Epithelial cell of prostate (primary cell): ENCODE data around the gene ZNF281.
"Not testable (repeated sequence)": the region's sequence is repeated elsewhere in the genome, so short reads cannot be mapped to it uniquely, and the experiment has no call there.

Source experiments
- DNase-seq: peaks from one replicate; pipeline ENCODE4 v3.0.0-alpha.2; 2011; ENCODE audit warnings: low read depth, low spot score
- H3K27ac ChIP-seq: fragments of 450-650 bp; 2 replicates; pipeline ENCODE4 v1.5.1; 2017; ENCODE audit warnings: mild to moderate bottlenecking

Gene ZNF281

GRCh38 chr1:200366577-200367253, 43.1 kb downstream of the ZNF281 start:
- no peak overlapping the region for H3K27ac ChIP-seq
- no peak for DNase-seq

DNA sequence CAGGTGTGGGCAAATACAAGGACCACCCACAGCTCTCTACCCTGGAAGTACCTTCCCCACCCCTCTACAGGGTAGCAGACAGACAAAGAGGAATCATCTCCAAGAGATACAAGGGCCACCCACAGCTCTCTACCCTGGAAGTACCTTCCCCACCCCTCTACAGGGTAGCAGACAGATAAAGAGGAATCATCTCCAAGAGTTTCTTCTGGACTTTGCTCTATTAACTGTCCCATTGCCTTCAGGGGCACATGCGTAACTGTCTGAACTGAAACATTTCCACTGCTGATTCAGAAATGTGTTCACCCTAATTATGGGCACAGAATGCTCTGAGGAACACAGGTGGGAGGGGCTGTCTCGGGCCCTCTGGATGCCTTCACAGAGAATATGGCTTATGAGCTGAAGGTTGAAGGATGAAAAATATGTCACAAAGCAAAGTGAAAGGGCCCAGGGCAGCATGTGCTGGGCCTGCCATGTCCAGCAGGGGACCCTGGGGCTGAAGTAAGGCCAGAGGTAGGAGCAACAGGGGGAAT, 43.9 kb downstream of the ZNF281 start:
- no peak overlapping the region for H3K27ac ChIP-seq
- no peak for DNase-seq

DNA sequence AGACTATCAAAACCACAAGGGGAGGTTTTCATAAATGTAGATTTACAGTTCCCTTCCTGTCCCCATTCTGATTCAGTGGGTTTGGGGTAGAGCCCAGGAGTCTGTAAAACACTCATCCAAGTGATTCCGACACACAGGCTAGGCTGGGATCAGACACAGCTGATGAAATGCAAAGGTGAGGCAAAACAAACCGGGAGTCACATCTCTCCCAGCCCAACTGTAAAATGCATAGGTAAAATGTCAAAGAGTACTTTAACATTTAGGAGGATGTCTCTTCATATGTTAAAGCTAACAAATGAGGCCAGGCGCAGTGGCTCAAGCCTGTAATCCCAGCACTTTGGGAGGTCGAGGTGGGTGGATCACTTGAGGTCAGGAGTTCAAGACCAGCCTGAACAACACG, 45.0 kb downstream of the ZNF281 start:
- DNase-seq = no peak
- no peak overlapping the region for H3K27ac ChIP-seq

DNA sequence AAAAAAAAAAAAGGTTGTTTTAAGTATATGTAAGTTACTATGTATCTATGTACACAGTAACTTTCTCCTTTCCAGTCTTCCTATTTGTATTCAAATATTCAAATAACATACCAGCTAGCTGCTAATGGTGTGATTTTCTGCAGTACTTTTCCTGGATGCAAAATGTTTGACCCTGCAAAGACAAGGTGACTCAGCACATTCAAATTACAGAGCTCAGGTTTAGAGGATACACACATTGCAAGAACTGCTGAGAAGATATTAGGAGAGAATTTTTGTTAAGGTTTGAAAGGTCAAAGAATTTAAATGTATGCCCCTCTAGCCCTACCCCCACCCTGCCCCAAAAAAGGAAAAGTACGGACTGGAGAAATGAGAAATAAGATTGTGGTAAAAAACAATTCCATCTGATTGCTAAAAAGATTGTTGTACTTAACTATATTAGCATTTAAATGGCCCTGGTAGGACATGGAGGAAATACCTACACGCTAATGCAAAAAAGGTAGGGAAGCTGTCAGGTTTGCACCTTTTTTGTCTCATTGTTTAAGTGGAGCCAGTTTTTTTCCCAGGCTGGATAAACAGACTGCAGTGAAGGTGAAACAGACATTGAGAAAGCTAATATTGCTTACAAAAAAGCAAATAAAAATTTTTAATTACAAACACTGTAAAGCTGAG, 45.6 kb downstream of the ZNF281 start:
- no peak overlapping the region for H3K27ac ChIP-seq
- no peak for DNase-seq

DNA sequence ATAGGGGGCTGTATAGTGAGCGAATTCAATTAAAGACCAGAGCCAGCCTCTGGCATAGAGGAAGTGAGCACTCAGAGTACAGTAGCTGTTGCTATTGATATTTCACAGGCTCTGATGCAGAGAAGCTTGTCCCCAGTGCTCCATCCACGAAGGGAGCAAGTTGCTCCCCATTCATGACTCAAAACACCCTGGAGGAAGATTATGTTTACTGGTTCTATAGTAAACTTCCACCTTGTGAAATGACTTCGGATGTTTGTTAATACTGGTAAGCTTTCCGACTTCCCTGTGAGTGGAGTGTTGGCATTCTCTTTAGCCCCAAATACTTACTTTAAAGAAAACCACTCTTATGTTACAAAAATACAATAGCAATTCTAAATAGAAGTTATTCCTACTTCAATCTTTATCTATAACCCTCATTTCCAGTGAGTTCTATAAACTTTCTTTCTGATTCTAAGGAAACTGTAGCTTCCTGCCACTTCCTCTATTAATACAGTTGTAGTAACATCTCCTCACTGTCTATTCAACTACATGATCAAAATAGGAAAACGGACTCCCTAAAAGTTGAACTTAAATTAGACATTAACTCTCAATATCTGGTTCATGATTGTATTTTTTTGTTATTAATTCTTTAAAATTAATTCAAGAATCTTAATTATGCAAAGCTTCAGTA, 46.4 kb downstream of the ZNF281 start:
- no peak for DNase-seq

DNA sequence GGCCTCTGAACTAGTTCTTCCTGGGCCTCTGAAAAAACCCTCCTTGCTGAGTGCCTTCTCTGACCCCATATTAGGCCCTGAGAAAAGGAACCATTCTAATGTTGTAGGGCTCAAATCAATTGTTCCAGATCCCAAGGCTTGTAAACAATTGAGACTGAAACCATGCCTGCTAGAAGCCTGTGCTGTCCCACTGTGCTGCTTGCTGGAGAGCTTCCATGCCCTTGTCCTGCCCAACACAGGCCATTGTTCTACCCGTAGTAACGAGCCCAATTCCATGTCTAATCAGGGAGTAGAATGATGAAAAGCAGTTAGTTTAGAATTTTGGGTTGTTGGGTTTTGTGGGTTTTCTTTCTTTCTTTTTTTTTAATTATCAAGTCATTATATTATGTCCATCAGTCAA, 47.4 kb downstream of the ZNF281 start:
- H3K27ac ChIP-seq = no peak overlapping the region
- DNase-seq = no peak

More for the DNA sequence above, 46.4 kb downstream of the ZNF281 start:
- no peak overlapping the region for H3K27ac ChIP-seq

- no peak overlapping the region for H3K27ac ChIP-seq
- DNase-seq = peak; percentile 60
Observed at GRCh38 chr1:200359610-200360163, 50.1 kb downstream of the ZNF281 start.

GRCh38 chr1:200357925-200358324, 51.9 kb downstream of the ZNF281 start:
- not testable (repeated sequence) for H3K27ac ChIP-seq, DNase-seq

GRCh38 chr1:200355801-200356200, 54.0 kb downstream of the ZNF281 start:
- no peak for DNase-seq
- H3K27ac ChIP-seq = no peak overlapping the region
